Stimulated activated CD8-positive, alpha-beta memory T cell treated with anti-CD3 and anti-CD28 coated beads, Interleukin-15, amount 100 ng/mL, for 48 hours (primary cell): Measurements from ENCODE around the gene LSM3.

Experiments
- DNase-seq, 2 donors: peaks; one replicate each; pipeline ENCODE4 v3.0.0-alpha.2; 2020; ENCODE audit warnings: low read depth in 2 of 2

Gene LSM3

GRCh38 chr3:14157951-14158350, 20.7 kb upstream of the LSM3 start:
- DNase-seq = no peak

GRCh38 chr3:14158370-14158769, 20.2 kb upstream of the LSM3 start:
- DNase-seq = no peak

GRCh38 chr3:14159426-14159825, 19.2 kb upstream of the LSM3 start:
- DNase-seq = no peak

- no peak for DNase-seq
These were observed 17.3 kb upstream of the LSM3 start for GRCh38 chr3:14161282-14161681.

GRCh38 chr3:14162178-14162577, 16.4 kb upstream of the LSM3 start:
- DNase-seq = no peak

GRCh38 chr3:14166877-14167603, 11.6 kb upstream of the LSM3 start:
- no peak for DNase-seq

GRCh38 chr3:14169435-14169834, 9.2 kb upstream of the LSM3 start:
- DNase-seq = no peak

GRCh38 chr3:14169871-14170270, 8.7 kb upstream of the LSM3 start:
- no peak for DNase-seq

- no peak for DNase-seq
These were observed 8.0 kb upstream of the LSM3 start for GRCh38 chr3:14170531-14171159.

GRCh38 chr3:14172496-14172895, 6.1 kb upstream of the LSM3 start:
- DNase-seq = no peak

GRCh38 chr3:14174483-14174882, 4.1 kb upstream of the LSM3 start:
- DNase-seq = no peak

- peak; percentile 19 to 21 for DNase-seq
These were observed 3.1 kb upstream of the LSM3 start for GRCh38 chr3:14175383-14176037.

GRCh38 chr3:14177580-14178246, 904 bp upstream of the LSM3 start:
- no peak for DNase-seq

- DNase-seq = no peak
These were observed 473 bp downstream of the LSM3 start for GRCh38 chr3:14179114-14179465.

- DNase-seq = no peak
These were observed 1.2 kb downstream of the LSM3 start for GRCh38 chr3:14179795-14180194.

GRCh38 chr3:14181253-14181652, 2.6 kb downstream of the LSM3 start:
- no peak for DNase-seq

- DNase-seq = no peak
These were observed 4.5 kb downstream of the LSM3 start for GRCh38 chr3:14183015-14183577.

- DNase-seq = no peak
These were observed 8.3 kb downstream of the LSM3 start for GRCh38 chr3:14186854-14187458.

- DNase-seq = no peak
These were observed 9.6 kb downstream of the LSM3 start for GRCh38 chr3:14188041-14188754.

GRCh38 chr3:14194865-14195264, 16.2 kb downstream of the LSM3 start:
- DNase-seq = no peak

- DNase-seq = no peak
These were observed 21.0 kb downstream of the LSM3 start for GRCh38 chr3:14199641-14200040.
